ENCODE data around the gene SLAMF8.

Gene SLAMF8

DNA sequence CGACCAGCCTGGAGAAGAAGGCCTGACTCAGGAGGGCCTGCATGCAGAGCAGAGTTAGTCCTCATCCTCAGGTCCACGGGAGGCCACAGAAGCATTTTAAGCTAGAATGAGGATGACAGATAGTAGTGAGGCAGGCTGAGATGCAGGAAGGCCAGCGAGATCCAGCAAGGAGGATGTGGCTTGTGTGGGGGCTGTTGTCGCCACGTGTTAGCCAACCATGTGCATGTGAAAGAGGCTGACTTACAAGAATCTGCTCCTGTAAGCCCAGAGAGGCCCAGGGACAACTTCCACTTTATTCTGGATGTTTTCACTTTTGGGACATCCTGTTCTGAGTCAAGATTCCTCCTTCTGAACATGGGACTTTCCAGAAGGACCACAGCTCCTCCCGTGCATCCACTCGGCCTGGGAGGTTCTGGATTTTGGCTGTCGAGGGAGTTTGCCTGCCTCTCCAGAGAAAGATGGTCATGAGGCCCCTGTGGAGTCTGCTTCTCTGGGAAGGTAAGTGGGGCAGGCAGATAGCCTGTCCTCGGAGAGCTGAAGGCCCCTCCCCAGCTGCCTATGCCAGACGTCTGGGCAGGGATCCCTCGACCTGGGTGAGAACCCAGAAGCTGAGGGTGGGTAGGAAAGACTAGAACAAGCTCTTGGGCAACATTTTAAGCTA, at the start of gene SLAMF8:
SLAMF8 (plus strand) TSS at position 433 of the 661 bp plus-strand sequence; CDS start at position 459, 26 bp downstream.
- DNase-seq (ENCODE audit: low read depth): no peak
- H3K4me3 ChIP-seq (ENCODE audit: low read depth, low read length): no peak within 1 kb of the TSS

DNA sequence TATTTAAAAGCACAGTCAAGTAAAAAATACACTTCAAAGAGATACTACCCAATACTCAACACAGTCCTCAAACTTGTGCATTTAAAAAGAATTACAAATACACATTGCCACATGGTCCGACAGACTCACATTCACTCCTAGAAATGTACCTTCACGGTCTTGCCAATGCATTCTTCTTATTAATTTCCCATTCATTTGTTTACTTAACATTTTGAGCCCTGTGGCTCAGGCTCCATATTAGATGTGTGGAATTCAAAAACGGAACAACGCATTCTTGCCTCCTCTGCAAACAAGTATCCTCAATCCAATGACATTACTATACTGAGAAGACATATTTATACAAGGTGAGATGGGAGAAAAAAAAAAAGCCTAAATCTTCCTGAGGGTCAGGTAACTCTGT, 48.4 kb upstream of the SLAMF8 start:
- no peak overlapping the region for H3K4me3 ChIP-seq (ENCODE audit: low read depth, low read length)
- no peak for DNase-seq (ENCODE audit: low read depth)

DNA sequence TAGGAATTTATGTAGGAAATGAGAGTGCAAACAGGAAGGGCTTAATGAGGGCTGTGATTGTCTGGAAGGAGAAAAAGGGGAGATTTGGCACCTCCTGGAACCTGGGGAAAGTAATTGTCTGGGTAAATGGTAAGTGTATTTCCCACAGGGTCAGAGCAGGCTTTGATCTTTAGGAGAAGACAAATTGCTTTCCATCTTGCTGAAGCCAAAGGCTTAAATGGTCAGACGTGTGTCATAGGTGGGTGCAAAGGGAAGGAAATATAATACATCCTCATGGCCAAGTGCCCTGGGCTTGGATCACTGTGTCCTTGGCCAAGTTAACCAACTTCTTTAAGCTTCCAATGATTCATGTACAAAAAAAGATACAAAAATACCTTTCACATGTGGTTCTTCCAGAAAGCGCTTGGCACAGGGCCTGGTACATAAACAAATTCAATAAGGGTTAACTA, 47.2 kb upstream of the SLAMF8 start:
- DNase-seq (ENCODE audit: low read depth): peak; percentile 79
- H3K4me3 ChIP-seq (ENCODE audit: low read depth, low read length): no peak overlapping the region

DNA sequence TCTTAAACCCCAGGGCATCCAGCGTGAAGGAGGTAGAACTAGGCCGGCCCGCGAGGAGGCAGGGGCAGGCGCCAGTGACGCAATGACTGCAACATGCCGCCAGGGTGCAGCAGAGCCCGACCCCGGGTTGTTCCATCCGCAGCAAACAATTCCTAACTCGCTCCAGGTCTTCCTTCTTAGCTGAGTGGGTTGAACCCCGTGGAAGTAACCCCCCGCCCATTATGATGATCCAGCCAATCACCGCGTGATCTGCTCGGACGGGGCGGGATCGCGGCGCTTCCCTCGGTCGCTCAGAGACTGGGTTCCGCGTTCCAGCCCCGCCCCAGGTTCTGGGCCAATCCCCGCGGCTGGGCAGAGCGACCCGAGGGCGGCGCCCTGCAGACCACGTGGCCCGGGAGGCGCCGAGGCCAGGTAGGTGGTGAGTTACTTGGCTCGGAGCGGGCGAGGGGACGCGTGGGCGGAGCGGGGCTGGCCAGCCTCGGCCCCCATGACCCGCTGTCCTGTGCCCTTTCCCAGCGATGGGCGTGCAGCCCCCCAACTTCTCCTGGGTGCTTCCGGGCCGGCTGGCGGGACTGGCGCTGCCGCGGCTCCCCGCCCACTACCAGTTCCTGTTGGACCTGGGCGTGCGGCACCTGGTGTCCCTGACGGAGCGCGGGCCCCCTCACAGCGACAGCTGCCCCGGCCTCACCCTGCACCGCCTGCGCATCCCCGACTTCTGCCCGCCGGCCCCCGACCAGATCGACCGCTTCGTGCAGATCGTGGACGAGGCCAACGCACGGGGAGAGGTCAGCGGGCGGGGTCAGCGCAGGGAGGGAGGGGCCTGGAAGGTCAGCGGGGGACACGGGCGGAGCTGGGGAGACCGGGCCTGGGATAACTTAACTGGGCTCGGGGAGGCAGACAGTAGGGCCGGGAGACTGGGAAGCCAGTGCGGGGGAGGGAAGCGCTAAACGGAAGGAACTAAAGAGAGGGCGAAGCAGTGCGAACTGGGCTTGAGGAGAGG, 45.8 kb upstream of the SLAMF8 start, which contains the start of gene DUSP23:
DUSP23 (plus strand) TSS at position 380 of the 1,000 bp plus-strand sequence; CDS start at position 519, 139 bp downstream.
- peak within 1 kb of the TSS; percentile 65 for H3K4me3 ChIP-seq (ENCODE audit: low read depth, low read length)
- DNase-seq (ENCODE audit: low read depth): peak; percentile 94

DNA sequence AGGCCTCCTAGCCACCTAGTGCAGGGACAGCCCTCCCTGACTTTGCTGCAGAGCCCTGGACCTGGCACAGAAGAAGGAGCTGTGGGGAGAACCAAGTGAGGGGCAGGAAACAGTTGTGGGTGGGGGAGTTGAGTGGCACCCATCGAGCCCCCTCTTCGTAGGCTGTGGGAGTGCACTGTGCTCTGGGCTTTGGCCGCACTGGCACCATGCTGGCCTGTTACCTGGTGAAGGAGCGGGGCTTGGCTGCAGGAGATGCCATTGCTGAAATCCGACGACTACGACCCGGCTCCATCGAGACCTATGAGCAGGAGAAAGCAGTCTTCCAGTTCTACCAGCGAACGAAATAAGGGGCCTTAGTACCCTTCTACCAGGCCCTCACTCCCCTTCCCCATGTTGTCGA, 44.7 kb upstream of the SLAMF8 start:
- H3K4me3 ChIP-seq (ENCODE audit: low read depth, low read length): peak overlapping the region; percentile 65
- no peak for DNase-seq (ENCODE audit: low read depth)

DNA sequence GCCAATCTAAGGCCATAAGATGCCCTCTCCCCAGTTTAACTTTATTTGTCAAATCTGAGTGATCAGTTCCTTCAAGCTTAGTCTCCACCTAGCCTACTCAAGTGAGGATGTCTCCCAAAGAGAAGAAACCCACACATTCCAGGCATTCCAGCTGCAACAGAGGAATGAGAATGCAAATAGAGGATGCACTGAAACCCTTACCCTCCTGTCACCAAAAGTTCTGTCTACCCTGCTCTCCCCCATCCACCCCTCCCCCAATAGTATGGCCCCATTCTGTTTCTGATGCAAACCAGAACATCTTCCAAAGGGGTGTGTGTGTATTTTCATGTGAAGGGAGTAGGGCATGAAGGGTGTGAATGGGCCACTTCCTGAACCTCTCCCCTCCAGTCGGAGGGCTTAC, 42.9 kb upstream of the SLAMF8 start:
- no peak for DNase-seq (ENCODE audit: low read depth)

DNA sequence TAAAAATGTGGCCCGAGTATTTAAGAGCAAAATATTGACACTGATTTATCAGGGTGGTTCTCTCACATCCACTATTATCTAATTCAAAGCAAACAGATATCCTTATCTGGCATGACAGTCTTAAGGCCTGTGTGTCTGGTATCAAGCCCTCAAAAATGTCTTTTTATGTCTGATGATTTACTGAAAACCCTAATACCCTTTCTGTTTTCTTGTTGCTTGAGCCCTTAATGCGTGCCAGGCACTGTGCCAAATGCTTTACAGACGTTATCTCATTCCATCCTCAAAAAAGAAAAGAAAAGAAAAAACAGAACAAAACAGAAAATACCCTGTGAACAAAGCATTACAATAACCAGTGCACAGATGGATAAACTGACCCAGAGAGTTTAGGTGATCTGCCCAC, 40.2 kb upstream of the SLAMF8 start:
- DNase-seq (ENCODE audit: low read depth): no peak

More for the DNA sequence above, 42.9 kb upstream of the SLAMF8 start:
- H3K4me3 ChIP-seq (ENCODE audit: low read depth, low read length): no peak overlapping the region

DNA sequence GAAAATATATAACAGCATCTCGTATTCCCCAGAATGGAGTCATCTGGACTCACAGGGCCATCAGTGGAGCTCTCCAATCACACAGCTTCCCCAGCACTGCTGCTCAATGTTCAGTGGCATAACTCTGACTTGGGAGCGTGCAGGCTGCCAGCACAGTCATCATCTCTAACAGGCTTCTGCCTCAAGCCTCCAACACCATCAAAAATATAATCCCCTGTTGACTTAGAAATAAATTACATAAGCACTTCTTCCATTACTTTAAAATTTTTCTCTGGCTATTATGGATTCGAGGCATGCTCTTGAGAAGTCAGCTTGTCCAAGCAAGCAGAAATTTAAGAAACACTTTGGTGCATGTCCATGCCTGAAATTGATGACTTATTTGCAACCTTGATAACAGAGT, 39.7 kb upstream of the SLAMF8 start:
- H3K4me3 ChIP-seq (ENCODE audit: low read depth, low read length): no peak overlapping the region
- no peak for DNase-seq (ENCODE audit: low read depth)

More for the DNA sequence above, 40.2 kb upstream of the SLAMF8 start:
- H3K4me3 ChIP-seq (ENCODE audit: low read depth, low read length): no peak overlapping the region

DNA sequence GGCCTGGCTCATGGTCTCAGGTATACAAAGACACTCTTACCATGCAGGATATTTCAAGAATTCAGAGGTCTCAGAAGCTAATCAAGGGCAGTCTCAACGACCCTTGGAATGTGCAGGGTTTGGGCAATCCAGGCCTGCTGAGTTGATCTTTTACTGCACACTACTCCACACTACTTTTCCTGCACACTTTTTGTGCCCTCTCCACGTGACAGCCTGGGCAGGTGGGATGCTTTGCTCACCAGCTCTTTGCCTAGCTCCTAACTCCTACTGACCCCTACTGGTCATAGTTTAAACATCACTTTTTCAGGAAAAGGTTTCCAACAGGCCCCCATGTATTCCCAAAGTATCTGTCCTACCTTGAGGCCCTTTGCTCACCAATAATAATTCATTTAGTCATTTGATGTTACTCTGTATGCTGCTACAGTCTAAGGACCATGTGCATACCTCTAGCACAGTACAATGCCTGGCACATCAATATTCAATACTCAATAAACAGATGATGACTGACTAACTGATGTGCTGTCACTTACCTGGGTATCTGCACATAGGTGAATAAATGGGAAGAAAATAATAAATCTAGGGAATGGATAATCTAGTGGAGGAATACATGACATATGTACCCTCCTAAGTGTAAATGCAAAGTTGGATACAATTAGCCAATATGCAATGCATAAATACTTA, 36.3 kb upstream of the SLAMF8 start:
- no peak for DNase-seq (ENCODE audit: low read depth)
- no peak overlapping the region for H3K4me3 ChIP-seq (ENCODE audit: low read depth, low read length)

DNA sequence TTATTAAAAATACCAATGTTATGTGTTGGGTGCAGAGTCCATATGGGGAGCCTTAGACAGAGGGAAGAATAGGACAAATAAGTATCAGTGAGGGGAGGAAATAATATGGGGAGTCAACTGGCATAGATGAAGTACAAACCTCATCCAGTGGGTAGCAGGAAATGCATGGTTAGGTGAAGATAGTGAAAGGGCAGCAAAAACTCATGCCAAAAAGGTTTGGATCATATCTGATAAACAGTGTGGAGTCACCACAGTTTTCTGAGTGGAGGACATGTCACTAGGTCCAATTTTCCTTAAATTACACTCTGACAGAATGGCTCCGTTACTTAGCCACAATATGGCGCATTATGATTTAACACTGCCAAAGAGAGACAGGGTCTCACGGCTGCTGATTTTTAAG, 35.6 kb upstream of the SLAMF8 start:
- no peak overlapping the region for H3K4me3 ChIP-seq (ENCODE audit: low read depth, low read length)
- DNase-seq (ENCODE audit: low read depth): no peak

DNA sequence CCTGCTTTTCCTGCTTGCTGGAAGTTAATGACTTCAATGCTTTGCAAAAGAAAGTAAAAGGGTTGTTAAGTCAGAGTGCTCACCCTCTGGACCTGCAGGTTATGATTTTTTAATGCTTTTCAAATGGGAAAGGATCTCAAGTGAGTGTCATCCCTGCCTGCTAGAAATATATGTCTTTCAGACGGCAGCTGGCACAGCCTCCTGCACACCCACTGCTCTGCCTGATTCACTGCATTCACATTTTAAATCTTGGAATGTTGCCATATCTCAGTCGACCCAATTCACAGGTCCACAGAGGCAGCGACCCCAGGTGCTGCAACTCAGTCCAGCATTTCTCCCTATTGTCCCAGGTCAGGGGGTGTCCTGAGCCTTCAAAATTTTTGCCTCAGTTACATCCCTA, 35.2 kb upstream of the SLAMF8 start:
- no peak for DNase-seq (ENCODE audit: low read depth)
- H3K4me3 ChIP-seq (ENCODE audit: low read depth, low read length): no peak overlapping the region

DNA sequence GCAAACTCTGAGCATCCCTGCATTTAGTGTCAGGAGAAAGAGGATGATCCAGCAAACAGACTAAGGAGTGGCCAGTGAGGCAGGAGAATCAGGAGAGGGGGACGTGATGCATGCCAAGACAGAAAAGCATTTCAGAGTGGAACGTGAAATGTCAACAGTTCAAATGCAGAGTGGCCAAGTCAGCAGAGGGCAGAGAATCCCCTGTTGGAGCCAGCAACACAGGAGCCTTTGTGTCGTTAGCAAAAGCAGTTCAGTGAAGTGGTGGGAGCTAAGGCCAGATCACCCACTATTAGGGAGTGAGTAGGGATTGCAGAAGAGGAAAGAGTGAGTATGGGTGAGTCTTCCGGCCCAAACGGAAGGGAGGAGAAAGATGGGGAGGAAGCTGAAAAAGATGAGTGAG, 31.1 kb upstream of the SLAMF8 start:
- H3K4me3 ChIP-seq (ENCODE audit: low read depth, low read length): no peak overlapping the region
- DNase-seq (ENCODE audit: low read depth): no peak

DNA sequence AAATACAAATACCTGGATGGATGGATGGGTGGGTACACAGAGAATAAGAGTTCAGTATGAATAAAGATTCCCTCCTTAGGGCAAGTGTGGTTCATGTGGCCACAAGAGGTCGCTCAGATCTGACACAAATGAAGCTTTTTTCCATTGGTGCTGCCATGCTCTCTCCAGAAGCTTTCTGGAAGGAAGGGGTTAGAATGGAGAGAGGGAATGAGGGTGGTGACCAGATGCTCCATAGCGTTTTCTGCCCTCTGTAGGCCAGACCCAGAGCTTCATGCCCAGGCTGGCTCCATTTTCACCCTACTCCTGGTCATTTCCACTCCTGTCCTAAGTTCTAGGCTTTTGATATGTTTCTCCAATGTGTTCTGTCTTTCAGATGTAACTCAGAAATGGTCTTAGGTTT, 27.8 kb upstream of the SLAMF8 start:
- DNase-seq (ENCODE audit: low read depth): peak; percentile 55
- H3K4me3 ChIP-seq (ENCODE audit: low read depth, low read length): no peak overlapping the region

DNA sequence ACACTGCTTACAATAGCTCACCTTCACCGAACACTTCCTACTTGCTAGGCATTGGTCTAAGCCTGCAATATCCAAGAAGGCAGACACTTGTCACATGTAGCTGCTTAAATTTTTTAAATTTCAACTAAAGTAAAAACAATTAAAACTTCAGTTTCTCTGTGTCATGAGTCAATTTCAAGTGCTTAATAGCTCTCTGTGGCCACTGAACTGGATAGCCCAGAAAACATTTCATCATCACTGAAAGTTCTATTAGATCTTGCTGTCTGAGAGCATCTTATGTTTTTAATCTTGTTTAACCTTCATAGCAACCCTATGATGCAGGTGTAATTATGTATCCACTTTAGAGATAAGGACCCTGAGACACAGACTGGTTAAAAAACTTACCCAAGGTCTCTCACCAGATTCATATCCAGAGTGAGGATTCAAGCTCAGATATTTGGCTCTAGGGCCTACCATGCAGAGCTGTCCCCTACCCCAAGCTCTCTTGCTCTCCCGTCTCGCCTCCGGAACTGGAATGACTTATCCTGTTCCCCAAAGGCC, 27.2 kb upstream of the SLAMF8 start:
- no peak for DNase-seq (ENCODE audit: low read depth)
- no peak overlapping the region for H3K4me3 ChIP-seq (ENCODE audit: low read depth, low read length)

DNA sequence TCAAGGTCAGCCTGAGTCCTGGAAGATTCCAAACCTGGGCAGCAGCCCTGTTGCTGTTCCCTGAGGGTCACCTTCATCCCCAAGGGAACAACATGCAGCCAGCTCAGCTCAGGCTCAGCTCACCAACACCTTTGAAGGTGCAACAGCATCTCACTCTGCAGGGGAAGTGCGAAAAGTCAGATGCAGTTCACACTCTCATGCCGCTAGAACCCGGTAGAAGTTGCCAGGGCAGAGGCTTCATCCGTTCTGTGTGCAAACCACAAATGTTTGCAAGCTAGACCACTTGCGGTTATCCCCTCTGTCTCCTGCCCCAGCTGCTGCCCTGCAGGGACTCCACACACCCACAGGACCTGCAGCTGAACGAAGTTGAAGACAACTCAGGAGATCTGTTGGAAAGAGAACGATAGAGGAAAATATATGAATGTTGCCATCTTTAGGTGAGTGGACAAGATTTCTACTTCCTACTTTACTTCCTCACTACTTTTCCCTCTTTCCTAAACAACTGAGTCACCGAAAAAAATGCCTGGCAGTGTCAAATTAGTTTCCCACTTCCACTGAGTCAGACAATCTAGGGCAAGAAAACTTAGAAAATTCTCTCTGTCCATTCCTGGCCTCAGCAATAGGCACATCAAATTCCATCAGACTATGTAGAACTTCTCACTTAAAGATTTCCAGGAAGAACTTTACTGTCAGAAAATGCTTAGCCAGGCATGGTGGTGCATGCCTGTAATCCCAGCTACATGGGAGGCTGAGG, 26.3 kb upstream of the SLAMF8 start:
- no peak overlapping the region for H3K4me3 ChIP-seq (ENCODE audit: low read depth, low read length)
- no peak for DNase-seq (ENCODE audit: low read depth)

DNA sequence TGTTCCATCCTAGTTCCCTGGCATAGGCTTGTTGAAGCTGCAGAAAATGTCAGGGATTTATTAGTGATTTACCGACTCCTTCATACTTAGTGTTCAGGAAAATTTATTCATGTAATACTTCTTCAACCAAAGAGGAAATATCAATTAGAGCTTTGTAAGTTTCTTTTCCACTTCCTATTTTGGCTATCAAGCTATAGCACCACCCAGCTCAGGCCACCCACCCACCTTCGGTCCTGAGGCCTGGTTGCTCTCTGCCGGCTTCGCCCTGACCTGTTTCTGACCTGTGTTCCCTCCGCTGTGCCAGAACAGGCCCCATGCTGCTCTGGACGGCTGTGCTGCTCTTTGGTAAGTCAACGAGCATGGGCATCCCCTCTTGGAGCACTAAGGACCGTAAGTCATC, 24.6 kb upstream of the SLAMF8 start, which contains the start of gene FCRL6:
FCRL6 (plus strand) TSS at position 250 of the 400 bp plus-strand sequence; CDS start at position 315, 65 bp downstream.
- no peak for DNase-seq (ENCODE audit: low read depth)
- H3K4me3 ChIP-seq (ENCODE audit: low read depth, low read length): no peak within 1 kb of the TSS

DNA sequence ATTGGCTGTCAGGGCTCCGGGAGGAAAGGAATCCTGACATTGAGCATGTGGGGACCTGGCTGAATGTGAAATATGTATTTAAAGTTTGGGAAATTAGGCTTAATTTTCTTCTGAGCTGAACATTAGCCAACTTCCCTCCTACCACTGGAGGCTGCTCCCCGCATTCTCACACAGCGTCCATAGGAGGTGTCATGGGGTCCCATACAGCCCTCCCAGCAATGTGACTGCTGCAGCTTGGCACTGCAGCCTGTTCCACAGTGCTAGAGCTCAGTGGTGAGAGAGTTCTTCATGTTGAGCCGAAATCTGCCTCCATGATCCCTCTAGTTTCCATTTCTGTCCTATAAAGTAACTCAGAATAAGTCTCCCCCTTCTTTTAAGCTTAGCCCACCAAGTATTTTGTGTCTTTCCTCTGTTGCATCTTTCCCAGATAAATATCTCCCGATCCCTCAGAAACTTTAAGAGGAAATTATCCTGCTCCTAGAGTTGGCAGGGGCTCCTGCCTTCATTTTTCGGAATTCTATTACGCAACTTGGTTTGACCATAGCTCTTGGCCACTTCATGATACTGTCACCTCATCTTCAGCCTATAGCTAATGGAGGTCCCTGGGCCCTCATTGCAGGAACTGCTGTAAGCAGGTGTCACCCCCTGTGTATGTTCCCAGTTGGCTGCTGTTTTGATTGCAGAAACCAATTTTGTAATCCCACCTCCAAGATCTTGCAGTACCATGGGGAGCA, 22.6 kb upstream of the SLAMF8 start:
- H3K4me3 ChIP-seq (ENCODE audit: low read depth, low read length): no peak overlapping the region

DNA sequence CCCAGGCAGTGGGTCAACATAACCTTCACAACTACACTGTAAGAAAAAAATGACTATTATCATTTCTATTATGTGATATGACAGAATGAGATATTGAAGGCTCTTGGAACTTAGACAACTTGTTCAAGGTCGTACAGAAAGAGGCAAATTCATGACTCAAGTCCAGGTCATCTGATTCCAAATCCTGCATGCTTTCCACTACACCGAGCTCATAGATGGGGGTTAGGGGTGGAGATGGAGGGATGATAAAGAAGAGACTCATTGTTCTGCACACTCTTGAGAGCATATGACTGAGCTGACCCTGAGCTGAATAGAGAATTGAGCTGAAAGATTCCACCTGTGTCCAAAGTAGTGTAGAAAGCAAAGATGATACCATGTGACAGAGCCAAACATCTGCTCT, 21.7 kb upstream of the SLAMF8 start:
- no peak overlapping the region for H3K4me3 ChIP-seq (ENCODE audit: low read depth, low read length)
- no peak for DNase-seq (ENCODE audit: low read depth)

More for the DNA sequence above, 22.6 kb upstream of the SLAMF8 start:
- no peak for DNase-seq (ENCODE audit: low read depth)
